GM21526 (cell line): ENCODE results near the gene PAPOLG.
"Not testable (repeated sequence)": the region's sequence is repeated elsewhere in the genome, so short reads cannot be mapped to it uniquely, and the experiment has no call there.

Experiments used
- ATAC-seq: cut with Tn5 transposase; IDR thresholded peaks from one replicate; pipeline ENCODE4 v1.9.1; 2021; ENCODE audit warnings: moderate library complexity; ENCODE audit not compliant: unreplicated experiment, low FRiP score

The PAPOLG gene

GRCh38 chr2:60821587-60822302 is 65.7 kb downstream of the PAPOLG start:
- no peak for ATAC-seq

GRCh38 chr2:60822987-60823386 is 66.9 kb downstream of the PAPOLG start:
- no peak for ATAC-seq

- ATAC-seq = no peak
Observed at GRCh38 chr2:60823694-60824305, 67.7 kb downstream of the PAPOLG start.

GRCh38 chr2:60825666-60826065 is 69.6 kb downstream of the PAPOLG start:
- ATAC-seq = no peak

GRCh38 chr2:60826111-60826510 is 70.0 kb downstream of the PAPOLG start:
- ATAC-seq = no peak

GRCh38 chr2:60826860-60827259 is 70.8 kb downstream of the PAPOLG start:
- ATAC-seq = not testable (repeated sequence)

GRCh38 chr2:60827369-60827768 is 71.3 kb downstream of the PAPOLG start:
- no peak for ATAC-seq

GRCh38 chr2:60830991-60831390 is 74.9 kb downstream of the PAPOLG start:
- no peak for ATAC-seq

GRCh38 chr2:60831921-60832320 is 75.9 kb downstream of the PAPOLG start:
- no peak for ATAC-seq

- no peak for ATAC-seq
Observed at GRCh38 chr2:60832621-60833020, 76.6 kb downstream of the PAPOLG start.

- no peak for ATAC-seq
Observed at GRCh38 chr2:60834270-60834717, 78.2 kb downstream of the PAPOLG start.

- ATAC-seq = no peak
Observed at GRCh38 chr2:60836491-60836890, 80.4 kb downstream of the PAPOLG start.

GRCh38 chr2:60837123-60837522 is 81.1 kb downstream of the PAPOLG start:
- peak; percentile 29 for ATAC-seq

- no peak for ATAC-seq
Observed at GRCh38 chr2:60838481-60838880, 82.4 kb downstream of the PAPOLG start.

GRCh38 chr2:60839126-60839813 is 83.2 kb downstream of the PAPOLG start:
- ATAC-seq = peak; percentile 45

GRCh38 chr2:60840880-60841279 is 84.8 kb downstream of the PAPOLG start:
- peak; percentile 55 for ATAC-seq

- no peak for ATAC-seq
Observed at GRCh38 chr2:60843006-60843405, 86.9 kb downstream of the PAPOLG start.

GRCh38 chr2:60844105-60844504 is 88.0 kb downstream of the PAPOLG start:
- ATAC-seq = no peak

- no peak for ATAC-seq
Observed at GRCh38 chr2:60847854-60848253, 91.8 kb downstream of the PAPOLG start.
